NCI-H460 (cell line): ENCODE measurements around the gene GATB. TPM values are rescaled to one million over a fixed set of nuclear protein-coding genes. Genes with fewer than 3 reads are reported as not detected.

ENCODE experiments used
- DNase-seq: peaks from one replicate; pipeline ENCODE4 v3.0.0-alpha.2; 2016; ENCODE audit warnings: low read depth; ENCODE audit errors: extremely low read depth
- total RNA-seq: library from RNA; depleted of rRNA; stranded (reverse); fragments of >200 nt; shearing (Covaris generic); gene quantifications from 2 replicates; pipeline ENCODE4 v1.2.3, GENCODE V29; 2014

The GATB gene
- total RNA-seq, 1 experiment from 2014 or later = 18.3 TPM

DNA sequence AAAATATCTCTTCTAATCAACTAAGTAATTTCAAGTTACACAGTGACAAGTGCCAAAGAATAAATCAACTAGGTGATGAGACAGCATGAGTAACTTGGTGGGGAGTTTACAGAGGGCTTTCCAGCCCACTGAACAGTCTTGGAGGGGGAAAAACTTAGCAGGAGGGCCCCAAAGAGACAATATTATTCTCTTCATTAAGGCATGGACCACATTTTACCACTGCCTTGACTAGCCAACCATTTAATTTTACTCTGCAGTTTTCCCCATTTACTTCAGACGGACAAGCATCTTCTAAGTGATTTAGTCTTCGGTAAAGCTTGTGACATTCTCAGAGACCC is 25.3 kb upstream of the GATB start:
- DNase-seq = no peak

DNA sequence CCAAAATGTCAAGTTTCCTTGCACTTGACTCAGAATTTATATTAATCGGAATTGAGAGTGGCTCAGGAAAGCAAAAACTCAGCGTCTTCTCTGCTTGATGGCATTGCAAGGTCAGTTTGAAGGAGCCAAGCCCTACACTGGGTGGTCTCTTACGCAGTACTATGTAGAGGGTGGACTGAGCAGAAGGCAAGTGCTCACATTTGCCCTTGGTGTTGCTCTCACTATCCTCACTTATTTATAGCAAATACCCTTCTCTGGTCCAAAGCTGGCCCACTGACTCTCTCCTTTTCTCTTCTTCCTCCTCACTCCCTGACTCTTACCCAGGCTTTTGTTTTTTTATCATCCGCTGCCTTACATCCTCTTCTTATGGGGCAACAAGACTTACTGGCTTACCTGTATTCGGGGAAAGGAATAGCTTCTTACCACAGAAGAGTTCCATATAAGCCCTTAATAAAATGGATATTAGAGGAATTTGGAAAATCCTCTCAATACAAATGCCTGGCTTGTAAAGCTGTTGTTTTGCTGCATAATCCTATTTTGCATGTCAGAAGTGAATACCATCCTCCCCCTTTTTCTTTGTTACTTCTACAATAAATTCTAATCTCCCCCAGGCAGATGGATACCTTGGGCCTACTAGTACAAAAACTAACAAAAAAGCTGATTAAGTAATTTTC is 24.8 kb upstream of the GATB start:
- no peak for DNase-seq

DNA sequence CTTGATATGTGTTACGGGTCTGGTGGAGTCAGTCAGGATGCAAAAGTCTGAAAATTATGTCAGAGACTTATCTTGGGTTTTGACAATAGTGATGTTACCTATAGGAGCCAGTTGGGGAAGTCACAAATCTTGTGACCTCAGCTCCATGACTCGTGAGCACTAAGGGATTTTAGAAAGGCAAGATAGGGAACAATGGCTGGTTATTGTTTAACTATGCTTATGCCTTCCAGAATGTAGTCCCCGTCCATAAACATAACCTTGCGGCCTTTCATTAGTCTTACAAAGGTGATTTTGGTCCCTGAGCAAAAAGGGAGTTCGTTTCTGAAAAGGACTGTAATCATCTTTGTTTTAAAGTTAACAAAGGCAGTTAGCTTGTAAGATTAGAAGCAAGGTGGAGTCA is 23.9 kb upstream of the GATB start:
- DNase-seq = no peak

DNA sequence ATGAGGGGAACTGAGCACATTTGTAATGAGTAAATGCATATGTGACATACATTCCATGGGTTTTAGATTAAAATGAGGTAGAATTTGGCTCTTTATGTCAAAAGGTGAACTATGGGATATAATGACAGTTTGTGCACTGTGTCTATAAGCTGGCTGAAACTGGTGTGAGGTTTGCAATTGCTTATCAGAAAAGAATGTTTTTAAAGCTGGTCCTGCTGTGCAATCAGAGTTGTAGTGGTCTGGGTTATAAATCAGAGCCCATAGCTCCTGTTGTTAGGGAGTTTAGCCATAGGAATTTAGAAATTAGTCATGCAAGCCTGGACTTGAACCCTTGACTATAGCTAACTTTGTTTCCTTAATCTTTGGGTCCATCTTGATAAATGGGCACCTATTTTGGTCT is 23.1 kb upstream of the GATB start:
- DNase-seq = no peak

DNA sequence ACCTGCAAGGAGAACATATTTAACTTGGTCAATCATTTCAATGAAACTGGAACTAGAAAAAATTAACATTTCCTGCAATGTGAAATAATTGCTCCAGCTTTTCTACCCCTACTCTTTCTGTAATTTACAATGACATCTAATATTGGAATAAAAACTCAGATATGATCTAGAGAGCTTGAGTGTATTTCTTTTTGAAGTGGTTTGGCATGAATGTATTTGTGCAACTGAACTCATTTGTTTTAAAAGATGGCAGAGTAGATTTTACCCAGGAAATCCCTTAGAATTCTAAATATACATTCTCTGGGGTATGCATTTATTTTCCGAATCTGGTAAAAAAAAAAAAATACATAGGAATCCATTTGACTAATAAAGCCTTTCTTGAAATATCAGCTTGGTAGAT is 21.5 kb upstream of the GATB start:
- DNase-seq = no peak

DNA sequence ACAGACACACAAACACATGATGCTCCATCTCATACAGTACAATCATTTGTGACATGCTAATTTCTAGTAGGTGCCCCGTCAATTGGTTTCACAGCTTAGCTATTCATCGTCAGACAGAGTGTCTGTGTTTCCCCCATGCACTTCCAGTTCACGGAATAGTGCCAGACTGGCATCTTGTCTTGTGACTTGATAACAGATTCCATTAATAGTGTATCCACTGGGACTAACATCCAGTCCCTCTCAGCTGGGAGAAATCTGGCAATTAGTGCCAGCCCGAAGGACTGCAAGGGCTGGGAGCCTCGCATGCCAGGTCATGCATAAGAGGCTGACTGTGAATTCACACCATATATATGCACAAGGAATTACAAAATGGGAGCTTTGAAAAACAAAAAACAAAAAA is 20.2 kb upstream of the GATB start:
- DNase-seq = no peak

DNA sequence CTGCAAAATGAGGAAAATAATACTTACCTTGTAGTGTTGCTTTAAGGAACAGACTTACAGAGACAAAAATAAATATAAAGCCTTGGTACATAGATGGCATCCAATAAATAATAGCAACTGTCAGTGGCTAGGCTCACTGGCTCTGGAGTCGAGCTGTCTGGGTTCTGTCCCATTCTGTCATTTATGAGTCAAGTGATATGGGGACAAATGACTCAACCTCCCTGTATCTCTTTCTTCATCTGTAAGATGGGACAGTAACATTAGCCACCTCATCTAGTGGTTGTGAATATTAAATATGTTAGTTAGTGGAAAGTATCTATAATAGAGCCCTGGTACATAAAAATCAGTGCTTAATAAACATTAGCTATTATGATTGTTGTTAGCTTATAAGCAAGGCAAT is 16.7 kb upstream of the GATB start:
- no peak for DNase-seq

DNA sequence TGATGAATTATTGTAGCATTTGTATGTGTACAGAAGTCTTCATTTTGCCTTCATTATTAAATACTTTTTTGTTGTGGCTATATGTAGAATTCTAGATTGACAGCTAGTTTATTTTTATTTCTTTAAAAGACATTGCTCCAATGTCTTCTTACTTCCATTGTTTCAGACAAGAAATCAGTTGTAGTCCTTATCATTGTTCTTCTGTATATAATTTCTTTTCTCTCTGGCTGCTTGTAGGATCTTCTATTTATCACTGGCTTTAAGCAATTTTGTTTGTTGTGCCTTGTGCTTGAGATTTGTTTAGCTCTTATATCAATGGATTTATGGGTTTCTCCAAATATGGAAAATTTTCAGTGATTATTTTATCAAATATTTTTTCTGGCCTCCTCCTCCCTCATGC is 13.5 kb upstream of the GATB start:
- no peak for DNase-seq

DNA sequence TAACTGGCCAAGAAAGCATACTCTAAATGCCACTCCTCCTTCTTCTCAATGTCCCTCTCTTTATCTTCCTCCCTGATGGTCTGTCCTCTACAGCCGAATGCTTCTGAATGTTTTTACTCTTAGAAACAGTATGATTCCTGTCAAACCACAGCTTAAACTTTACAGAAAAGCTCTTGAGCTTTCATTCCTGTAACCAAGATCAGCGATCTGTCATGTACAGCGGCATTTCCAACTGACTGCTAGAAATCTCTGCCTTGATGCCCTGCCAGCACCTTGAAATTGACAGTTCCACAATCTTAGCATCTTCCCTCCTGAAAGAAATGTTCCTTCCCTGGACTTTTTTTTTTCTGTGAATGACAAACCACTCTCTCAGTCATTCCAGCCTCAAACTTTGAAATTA is 11.5 kb upstream of the GATB start:
- no peak for DNase-seq

DNA sequence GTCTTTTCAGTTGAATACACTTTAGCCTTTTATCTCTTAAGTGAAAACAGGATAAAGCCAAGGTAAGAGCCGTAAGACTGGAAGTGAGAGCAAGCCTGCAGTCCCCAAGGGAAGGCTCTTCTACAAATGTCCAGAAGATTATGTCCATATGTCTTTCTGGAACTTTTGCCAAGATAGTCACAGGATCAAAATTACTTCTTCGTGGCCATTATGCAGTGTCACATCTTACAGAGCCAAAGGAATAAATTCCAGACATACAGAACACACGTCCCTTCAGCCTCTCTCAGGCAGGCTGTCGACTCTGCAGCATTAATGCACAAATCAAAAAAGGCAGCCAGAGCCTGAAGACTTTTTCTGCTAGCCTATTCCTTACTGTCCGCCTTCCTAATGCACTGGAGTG is 10.9 kb upstream of the GATB start:
- no peak for DNase-seq

DNA sequence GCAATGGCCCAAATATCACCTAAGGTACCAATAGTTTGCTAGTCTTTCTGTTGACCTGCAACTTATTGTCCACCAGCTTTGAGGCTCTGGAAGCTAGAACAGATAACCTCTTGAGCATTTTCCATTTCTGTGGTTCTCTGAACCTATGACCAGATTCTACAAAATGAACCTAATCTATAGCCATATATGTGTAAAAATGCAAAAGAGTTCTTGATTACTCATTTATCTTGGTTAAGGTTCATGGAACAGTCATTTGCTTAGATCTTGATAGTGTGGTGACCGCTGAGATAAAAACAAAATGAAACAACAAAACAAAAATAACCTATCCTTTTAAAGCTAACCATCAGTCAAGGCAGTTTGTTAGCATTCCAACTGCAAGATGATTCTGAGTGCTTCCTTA is 9.3 kb upstream of the GATB start:
- no peak for DNase-seq

DNA sequence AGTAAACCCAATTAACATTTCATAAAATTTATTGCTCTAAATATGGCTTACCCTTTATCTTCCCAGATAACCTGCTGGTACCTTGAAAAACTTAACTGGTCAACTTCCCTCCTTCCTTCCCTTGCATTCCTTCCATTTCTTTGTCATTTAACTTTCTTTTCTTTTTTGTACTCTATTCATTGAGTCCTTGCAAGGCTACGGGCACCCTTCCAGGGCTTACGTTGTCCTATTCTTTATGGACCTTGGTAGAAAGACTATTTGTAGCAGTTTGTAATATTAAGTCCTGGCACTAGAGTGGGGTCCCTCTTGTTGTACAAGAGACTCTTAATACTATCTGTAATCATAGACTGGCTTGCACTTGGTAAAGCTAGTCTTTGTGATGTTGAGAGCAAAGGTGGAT is 8.0 kb upstream of the GATB start:
- no peak for DNase-seq

DNA sequence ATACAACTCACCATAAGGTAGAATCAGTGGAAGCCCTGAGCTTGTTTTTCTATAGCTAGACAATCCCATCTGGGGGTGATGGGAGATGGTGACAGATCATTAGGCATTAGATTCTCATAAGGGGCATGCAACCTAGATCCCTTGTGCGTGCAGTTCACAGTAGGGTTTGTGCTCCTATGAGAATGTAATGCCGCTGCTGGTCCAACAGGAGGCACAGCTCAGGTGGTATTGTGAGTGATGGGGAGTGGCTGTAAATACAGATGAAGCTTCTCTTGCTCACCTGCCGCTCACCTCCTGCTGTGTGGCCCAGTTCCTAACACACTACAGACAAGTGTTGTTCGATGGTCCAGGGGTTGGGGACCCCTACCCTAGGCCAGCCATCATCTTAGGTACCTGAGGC is 5.9 kb upstream of the GATB start:
- no peak for DNase-seq

DNA sequence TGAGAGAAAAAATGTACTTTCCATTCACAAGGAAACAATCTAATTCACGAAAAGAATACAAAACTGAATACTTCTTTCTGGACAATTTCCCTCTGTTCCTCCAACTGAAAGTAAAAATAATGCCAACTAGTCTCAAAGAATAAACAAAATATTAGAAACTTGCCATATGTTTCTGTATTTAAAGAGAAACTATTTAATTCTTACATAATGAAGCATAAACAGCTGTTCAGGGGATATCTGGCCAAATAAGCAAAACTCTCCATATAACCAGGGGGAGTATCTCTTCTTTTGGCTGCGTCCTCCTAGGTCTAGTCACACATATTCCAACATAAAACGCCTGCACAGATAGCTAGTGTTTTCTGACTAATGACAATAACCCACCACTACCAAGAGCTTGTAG is 805 bp downstream of the GATB start:
- no peak for DNase-seq

DNA sequence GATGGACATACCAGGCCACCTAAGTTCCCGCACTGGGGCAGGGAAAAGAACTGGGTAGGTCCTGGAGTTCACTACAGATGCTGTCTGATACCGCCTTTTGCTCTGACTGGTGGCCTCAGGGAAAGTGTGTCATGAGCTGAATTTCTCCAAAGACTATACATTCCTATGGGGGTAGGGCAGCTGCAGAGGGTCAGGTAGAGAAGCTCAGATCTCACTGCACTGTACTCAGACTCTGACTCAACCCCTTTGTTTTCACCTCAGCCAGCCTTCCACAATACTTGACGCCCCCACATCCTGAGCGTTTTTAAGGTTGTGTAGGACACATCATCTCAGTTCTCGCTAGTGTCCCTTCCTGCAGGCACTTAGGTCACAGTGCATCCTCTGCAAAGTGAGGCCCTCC is 7.8 kb downstream of the GATB start:
- no peak for DNase-seq

DNA sequence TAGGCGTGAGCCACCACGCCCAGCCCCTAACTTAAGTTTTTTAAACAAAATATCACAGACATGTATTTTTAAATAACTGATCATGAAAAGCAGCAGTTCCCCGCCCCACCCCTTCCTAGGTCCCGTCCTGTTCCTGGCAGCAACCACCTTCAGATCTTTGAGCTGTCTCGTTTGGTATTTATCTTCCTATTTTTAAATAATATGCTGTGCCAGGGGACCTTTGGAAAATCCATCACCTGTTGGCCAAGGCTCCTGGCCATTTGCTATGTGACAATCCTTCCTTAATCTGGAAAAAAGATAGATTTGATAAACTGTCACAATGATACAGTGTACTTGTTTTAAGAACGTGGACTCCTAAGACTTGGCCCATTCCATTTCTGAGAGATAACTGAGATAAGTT is 10.7 kb downstream of the GATB start:
- no peak for DNase-seq

DNA sequence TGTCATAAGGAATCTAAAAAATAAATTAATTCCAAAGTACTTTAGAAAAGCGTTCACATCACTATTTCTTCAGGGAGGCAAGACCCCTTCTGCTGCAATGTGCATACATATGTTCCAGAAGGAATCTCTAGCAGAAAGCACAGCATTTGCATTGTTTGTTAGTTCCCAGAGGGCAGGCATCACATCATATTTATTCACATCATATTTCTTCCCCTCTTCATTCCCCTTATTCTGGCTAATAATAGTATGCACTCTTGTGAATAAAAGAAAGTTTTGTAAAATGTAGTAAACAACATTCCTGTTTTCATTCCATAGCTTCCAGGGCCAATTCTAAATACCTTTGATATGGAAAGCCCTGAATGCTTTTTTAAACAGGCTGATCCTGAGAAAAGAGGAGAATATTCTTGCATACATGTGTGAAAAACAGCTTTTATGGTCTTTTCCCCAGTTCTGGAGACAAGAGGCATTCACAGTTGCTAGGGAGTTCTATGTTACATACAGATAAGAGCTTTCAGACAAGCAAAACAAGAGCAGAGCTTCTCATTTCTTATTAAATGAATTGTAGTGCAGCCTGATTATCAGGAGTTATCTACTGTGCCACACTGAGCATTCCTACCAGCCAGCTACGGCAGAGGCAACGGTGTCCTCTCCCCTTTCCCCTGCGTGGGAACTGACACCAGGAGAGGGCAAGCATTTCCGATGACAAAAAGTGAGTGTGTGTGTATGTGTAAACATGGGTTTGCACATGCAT is 15.2 kb downstream of the GATB start:
- DNase-seq = no peak

DNA sequence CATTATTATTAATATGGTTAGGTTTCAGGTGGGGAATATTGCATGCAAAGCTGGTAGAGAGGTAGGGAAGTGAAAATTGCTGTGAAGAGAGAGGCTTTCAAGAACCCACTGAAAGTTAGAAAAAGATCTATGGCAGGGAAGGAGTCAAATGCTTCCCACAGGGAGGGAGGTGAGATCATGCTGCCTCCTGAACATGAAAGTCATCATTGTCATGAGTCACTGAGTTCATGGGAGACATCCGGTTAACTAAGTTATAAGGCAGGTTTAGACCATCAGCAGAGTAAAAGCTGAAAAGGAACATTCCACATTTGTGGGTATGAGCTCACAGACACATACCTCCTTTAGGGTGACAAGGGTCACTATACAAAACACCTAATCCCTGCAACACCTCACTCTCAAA is 16.2 kb downstream of the GATB start:
- no peak for DNase-seq

DNA sequence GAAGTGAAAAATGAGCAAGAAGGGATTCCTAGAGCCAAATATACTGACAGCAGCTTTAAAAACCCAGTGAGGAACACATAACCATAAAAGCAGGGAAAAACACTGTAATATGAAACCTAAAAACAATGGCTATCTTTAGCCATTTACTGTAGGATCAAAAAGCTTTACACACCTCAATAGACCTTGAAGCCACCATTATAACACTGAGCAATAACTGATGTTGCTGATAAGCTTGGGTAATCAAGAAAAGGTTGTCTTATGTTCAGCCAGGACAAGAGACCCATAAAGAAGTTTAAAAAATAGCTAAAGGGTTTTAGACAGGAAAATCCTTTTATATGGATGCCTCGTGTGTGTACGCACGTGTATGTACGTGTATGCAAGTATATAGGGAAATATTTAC is 16.9 kb downstream of the GATB start:
- DNase-seq = no peak

DNA sequence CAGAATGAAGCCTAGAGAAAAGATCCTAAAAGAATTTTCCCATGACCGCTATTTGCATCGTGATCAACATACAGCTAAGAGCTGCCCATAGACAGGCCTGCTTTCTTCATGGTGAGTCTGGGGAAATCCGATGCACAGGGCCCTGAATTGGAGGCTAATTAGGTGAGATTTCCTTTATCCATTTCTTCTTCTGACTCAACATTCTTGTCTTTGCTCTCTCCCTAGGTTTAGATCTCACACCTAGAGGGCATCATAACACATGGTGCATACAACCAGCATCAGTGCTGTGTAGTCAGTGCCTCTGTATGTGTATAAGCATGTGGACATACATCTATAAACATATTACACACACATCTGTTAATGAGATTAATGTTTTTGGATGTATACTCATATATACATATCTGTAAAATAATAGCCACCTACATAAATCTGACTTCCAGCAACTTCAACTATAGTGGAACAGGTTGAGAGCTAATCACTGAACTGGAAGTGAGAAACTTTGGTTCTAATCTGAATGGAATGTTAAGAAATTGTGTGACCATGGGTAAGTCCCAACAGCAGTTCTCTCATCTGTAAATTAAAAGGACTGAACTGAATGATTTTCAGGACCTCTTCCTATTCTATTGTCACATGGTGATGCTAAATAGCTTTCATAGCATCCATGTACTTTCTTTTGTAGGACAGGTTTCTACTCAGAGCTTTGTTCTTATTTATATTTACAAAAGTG is 17.5 kb downstream of the GATB start:
- DNase-seq = no peak

DNA sequence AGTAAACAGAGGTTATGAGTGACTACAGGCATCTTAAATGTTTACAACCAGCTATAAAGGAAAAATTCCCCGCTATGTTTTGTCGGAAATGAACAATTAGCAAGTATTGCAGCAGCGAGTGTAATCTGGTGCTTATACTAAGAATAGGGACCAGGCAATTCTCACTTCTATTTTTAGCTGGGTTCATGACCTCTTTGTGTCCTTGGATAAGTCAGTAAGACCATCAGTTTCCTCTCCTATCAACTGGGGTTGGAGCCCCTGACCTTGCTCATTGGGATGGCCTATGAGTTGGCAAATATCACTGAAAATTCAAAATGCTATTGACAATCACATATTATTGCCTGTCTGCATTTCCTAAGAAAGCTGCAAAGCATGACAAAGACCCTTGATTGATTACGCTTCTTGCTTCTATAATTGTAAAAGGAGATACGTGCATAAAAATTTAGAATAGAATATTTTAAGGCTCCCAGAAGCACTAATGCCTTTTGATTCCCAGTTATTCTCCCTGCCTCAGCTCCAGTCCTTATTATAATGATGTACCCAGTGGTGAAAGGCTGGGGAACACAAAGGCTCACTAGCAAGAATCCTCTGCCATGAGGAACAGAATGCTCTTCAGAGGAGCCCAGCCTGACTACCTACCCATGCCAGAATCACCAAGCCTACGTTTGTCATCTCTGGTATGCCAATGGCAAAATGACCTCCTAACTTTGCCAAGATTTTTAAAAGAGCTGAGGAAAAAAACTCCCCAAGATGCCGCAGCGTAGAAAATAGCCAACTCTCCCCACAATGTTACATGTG is 21.9 kb downstream of the GATB start:
- no peak for DNase-seq
